ENCODE data around the gene MCTP1.
"Not testable (repeated sequence)": the region's sequence is repeated elsewhere in the genome, so short reads cannot be mapped to it uniquely, and the experiment has no call there.

MCTP1 gene

GRCh38 chr5:94884311-94884710 is 400.6 kb downstream of the MCTP1 start:
- no peak for DNase-seq (ENCODE audit: low read depth, low spot score)

GRCh38 chr5:94872526-94872925 is 412.4 kb downstream of the MCTP1 start:
- no peak for DNase-seq (ENCODE audit: low read depth, low spot score)

GRCh38 chr5:94870511-94871183 is 414.2 kb downstream of the MCTP1 start:
- no peak for DNase-seq (ENCODE audit: low read depth, low spot score)

- no peak for DNase-seq (ENCODE audit: low read depth, low spot score)
These were observed 415.0 kb downstream of the MCTP1 start for GRCh38 chr5:94869921-94870320.

GRCh38 chr5:94863951-94864350 is 420.9 kb downstream of the MCTP1 start:
- no peak for DNase-seq (ENCODE audit: low read depth, low spot score)

- DNase-seq (ENCODE audit: low read depth, low spot score): no peak
These were observed 427.8 kb downstream of the MCTP1 start for GRCh38 chr5:94857111-94857510.

GRCh38 chr5:94856257-94856800 is 428.6 kb downstream of the MCTP1 start:
- no peak for DNase-seq (ENCODE audit: low read depth, low spot score)

GRCh38 chr5:94855543-94855942 is 429.4 kb downstream of the MCTP1 start:
- no peak for DNase-seq (ENCODE audit: low read depth, low spot score)

GRCh38 chr5:94853120-94853519 is 431.8 kb downstream of the MCTP1 start:
- no peak for DNase-seq (ENCODE audit: low read depth, low spot score)

- DNase-seq (ENCODE audit: low read depth, low spot score): no peak
These were observed 433.9 kb downstream of the MCTP1 start for GRCh38 chr5:94850960-94851359.

GRCh38 chr5:94849821-94850736 is 434.8 kb downstream of the MCTP1 start:
- DNase-seq (ENCODE audit: low read depth, low spot score): no peak

GRCh38 chr5:94849324-94849723 is 435.6 kb downstream of the MCTP1 start:
- DNase-seq (ENCODE audit: low read depth, low spot score): no peak

GRCh38 chr5:94847726-94848125 is 437.2 kb downstream of the MCTP1 start:
- DNase-seq (ENCODE audit: low read depth, low spot score): no peak

- no peak for DNase-seq (ENCODE audit: low read depth, low spot score)
These were observed 437.9 kb downstream of the MCTP1 start for GRCh38 chr5:94847019-94847418.

GRCh38 chr5:94845696-94846095 is 439.2 kb downstream of the MCTP1 start:
- DNase-seq (ENCODE audit: low read depth, low spot score): not testable (repeated sequence)

- no peak for DNase-seq (ENCODE audit: low read depth, low spot score)
These were observed 443.1 kb downstream of the MCTP1 start for GRCh38 chr5:94841598-94842322.

GRCh38 chr5:94833851-94834250 is 451.0 kb downstream of the MCTP1 start:
- DNase-seq (ENCODE audit: low read depth, low spot score): no peak

- no peak for DNase-seq (ENCODE audit: low read depth, low spot score)
These were observed 452.2 kb downstream of the MCTP1 start for GRCh38 chr5:94832685-94833084.

GRCh38 chr5:94830520-94830919 is 454.4 kb downstream of the MCTP1 start:
- DNase-seq (ENCODE audit: low read depth, low spot score): no peak

GRCh38 chr5:94828222-94828621 is 456.7 kb downstream of the MCTP1 start:
- DNase-seq (ENCODE audit: low read depth, low spot score): not testable (repeated sequence)

GRCh38 chr5:94820488-94820887 is 464.4 kb downstream of the MCTP1 start:
- DNase-seq (ENCODE audit: low read depth, low spot score): no peak

- no peak for DNase-seq (ENCODE audit: low read depth, low spot score)
These were observed 466.0 kb downstream of the MCTP1 start for GRCh38 chr5:94818904-94819303.

Data from smooth muscle cell of the brain vasculature (primary cell).